Measurements from ENCODE around the gene ZDHHC11B. TPM values are rescaled to one million over a fixed set of nuclear protein-coding genes. Genes with fewer than 3 reads are reported as not detected.
"Not testable (repeated sequence)": the region's sequence is repeated elsewhere in the genome, so short reads cannot be mapped to it uniquely, and the experiment has no call there.

Gene ZDHHC11B
- total RNA-seq, 1 experiment from 2014 or later, result 0.40 TPM

GRCh38 chr5:801472-801871 lies 16.9 kb upstream of the ZDHHC11B start:
- H3K9ac ChIP-seq (ENCODE audit: low read length), result no peak overlapping the region
- H3K9me2 ChIP-seq (replicated peaks; ENCODE audit: low read length), result no peaks in the 10 kb centered on the region
- no peaks in the 10 kb centered on the region for H4K20me1 ChIP-seq (ENCODE audit: low read length)
- ATAC-seq (no peak), DNase-seq (no peak)
- H3K9me3 ChIP-seq (ENCODE audit: low read length), result no peaks in the 10 kb centered on the region
- H3K4me2 ChIP-seq (ENCODE audit: low read length), result no peak overlapping the region
- no peaks in the 10 kb centered on the region for H3K4me1 ChIP-seq (ENCODE audit: insufficient read depth, low read length)
- no peaks in the 10 kb centered on the region for H3K36me3 ChIP-seq (ENCODE audit: low read depth, low read length)
- H3K4me3 ChIP-seq (ENCODE audit: low read length), result no peak overlapping the region
- no peaks in the 10 kb centered on the region for H3K27me3 ChIP-seq (ENCODE audit: low read length)
- CTCF ChIA-PET, result no interaction called here
- no peaks in the 10 kb centered on the region for H3K79me2 ChIP-seq (ENCODE audit: low read length)
- no peak overlapping the region for H2AFZ ChIP-seq (ENCODE audit: low read length)
- H3K27ac ChIP-seq (ENCODE audit: low read length), result no peak overlapping the region
- intact Hi-C loops (cut with micrococcal nuclease), result no loop called here
- TF ChIP-seq EZH2 (IDR thresholded peaks at IDR 0.05; ENCODE audit: low read length, unreplicated experiment), result no peak
- TF ChIP-seq, protein P1, sequence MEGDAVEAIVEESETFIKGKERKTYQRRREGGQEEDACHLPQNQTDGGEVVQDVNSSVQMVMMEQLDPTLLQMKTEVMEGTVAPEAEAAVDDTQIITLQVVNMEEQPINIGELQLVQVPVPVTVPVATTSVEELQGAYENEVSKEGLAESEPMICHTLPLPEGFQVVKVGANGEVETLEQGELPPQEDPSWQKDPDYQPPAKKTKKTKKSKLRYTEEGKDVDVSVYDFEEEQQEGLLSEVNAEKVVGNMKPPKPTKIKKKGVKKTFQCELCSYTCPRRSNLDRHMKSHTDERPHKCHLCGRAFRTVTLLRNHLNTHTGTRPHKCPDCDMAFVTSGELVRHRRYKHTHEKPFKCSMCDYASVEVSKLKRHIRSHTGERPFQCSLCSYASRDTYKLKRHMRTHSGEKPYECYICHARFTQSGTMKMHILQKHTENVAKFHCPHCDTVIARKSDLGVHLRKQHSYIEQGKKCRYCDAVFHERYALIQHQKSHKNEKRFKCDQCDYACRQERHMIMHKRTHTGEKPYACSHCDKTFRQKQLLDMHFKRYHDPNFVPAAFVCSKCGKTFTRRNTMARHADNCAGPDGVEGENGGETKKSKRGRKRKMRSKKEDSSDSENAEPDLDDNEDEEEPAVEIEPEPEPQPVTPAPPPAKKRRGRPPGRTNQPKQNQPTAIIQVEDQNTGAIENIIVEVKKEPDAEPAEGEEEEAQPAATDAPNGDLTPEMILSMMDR (conservative IDR thresholded peaks at IDR 0.05; ENCODE audit: low read depth, low read length), result no peak
- TF ChIP-seq EZH2phosphoT487 (IDR thresholded peaks at IDR 0.05; ENCODE audit: borderline replicate concordance, low read length), result no peak
- no TSS peak for BruUV-seq (replicated peaks)
- H3F3A ChIP-seq (ENCODE audit: low read length, unreplicated experiment), result no peaks in the 10 kb centered on the region
- POLR2A ChIA-PET (ENCODE audit: unreplicated experiment), result no interaction called here

- H3K79me2 ChIP-seq (ENCODE audit: low read length); H2AFZ ChIP-seq (ENCODE audit: low read length); H3K9ac ChIP-seq (ENCODE audit: low read length); CTCF ChIA-PET; BruUV-seq (replicated peaks); H3K9me3 ChIP-seq (ENCODE audit: low read length); H3F3A ChIP-seq (ENCODE audit: low read length, unreplicated experiment); H3K36me3 ChIP-seq (ENCODE audit: low read depth, low read length); intact Hi-C loops (cut with micrococcal nuclease); H3K4me2 ChIP-seq (ENCODE audit: low read length); ATAC-seq; DNase-seq; H3K4me1 ChIP-seq (ENCODE audit: insufficient read depth, low read length); H3K9me2 ChIP-seq (replicated peaks; ENCODE audit: low read length); H3K4me3 ChIP-seq (ENCODE audit: low read length); H3K27ac ChIP-seq (ENCODE audit: low read length); POLR2A ChIA-PET (ENCODE audit: unreplicated experiment); H3K27me3 ChIP-seq (ENCODE audit: low read length); H4K20me1 ChIP-seq (ENCODE audit: low read length): not testable (repeated sequence)
These were observed 16.5 kb upstream of the ZDHHC11B start for GRCh38 chr5:801055-801454.

- BruUV-seq (replicated peaks); POLR2A ChIA-PET (ENCODE audit: unreplicated experiment): not testable (repeated sequence)
These were observed 14.1 kb upstream of the ZDHHC11B start for GRCh38 chr5:798505-799138.

GRCh38 chr5:797986-798385 lies 13.5 kb upstream of the ZDHHC11B start:
- H3K9me3 ChIP-seq (ENCODE audit: low read length); ATAC-seq; BruUV-seq (replicated peaks); intact Hi-C loops (cut with micrococcal nuclease); H2AFZ ChIP-seq (ENCODE audit: low read length); H3K4me3 ChIP-seq (ENCODE audit: low read length); CTCF ChIA-PET; H3K9me2 ChIP-seq (replicated peaks; ENCODE audit: low read length); H3K9ac ChIP-seq (ENCODE audit: low read length); POLR2A ChIA-PET (ENCODE audit: unreplicated experiment); H3F3A ChIP-seq (ENCODE audit: low read length, unreplicated experiment); H3K27ac ChIP-seq (ENCODE audit: low read length); H3K27me3 ChIP-seq (ENCODE audit: low read length); H3K4me2 ChIP-seq (ENCODE audit: low read length); H3K4me1 ChIP-seq (ENCODE audit: insufficient read depth, low read length); DNase-seq; H3K79me2 ChIP-seq (ENCODE audit: low read length); H3K36me3 ChIP-seq (ENCODE audit: low read depth, low read length); H4K20me1 ChIP-seq (ENCODE audit: low read length): not testable (repeated sequence)

More at GRCh38 chr5:798505-799138, 14.1 kb upstream of the ZDHHC11B start:
- H3K79me2 ChIP-seq (ENCODE audit: low read length); intact Hi-C loops (cut with micrococcal nuclease); H3K36me3 ChIP-seq (ENCODE audit: low read depth, low read length); H3K27ac ChIP-seq (ENCODE audit: low read length); H3K9me3 ChIP-seq (ENCODE audit: low read length); H3F3A ChIP-seq (ENCODE audit: low read length, unreplicated experiment); CTCF ChIA-PET; H3K4me3 ChIP-seq (ENCODE audit: low read length); H3K4me1 ChIP-seq (ENCODE audit: insufficient read depth, low read length); H2AFZ ChIP-seq (ENCODE audit: low read length); ATAC-seq; H3K9ac ChIP-seq (ENCODE audit: low read length); H3K9me2 ChIP-seq (replicated peaks; ENCODE audit: low read length); H3K4me2 ChIP-seq (ENCODE audit: low read length); DNase-seq; H4K20me1 ChIP-seq (ENCODE audit: low read length); H3K27me3 ChIP-seq (ENCODE audit: low read length): not testable (repeated sequence)

DNA sequence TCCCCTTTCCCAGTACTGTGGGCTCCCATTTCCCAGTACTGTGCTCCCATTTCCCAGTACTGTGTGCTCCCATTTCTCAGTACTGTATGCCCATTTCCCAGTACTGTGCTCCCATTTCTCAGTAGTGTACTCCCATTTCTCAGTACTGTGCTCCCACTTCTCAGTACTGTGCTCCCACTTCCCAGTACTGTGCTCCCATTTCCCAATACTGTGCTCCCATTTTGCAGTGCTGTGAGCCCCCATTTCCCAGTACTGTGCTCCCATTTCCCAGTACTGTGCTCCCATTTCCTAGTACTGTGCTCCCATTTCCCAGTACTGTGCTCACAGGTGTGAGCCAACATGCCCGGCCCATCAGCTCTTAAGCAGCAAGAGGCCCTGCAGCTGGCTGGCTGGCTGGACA lies 11.3 kb upstream of the ZDHHC11B start:
- H3K27ac ChIP-seq (ENCODE audit: low read length); ATAC-seq; POLR2A ChIA-PET (ENCODE audit: unreplicated experiment); H3F3A ChIP-seq (ENCODE audit: low read length, unreplicated experiment); DNase-seq; H3K4me2 ChIP-seq (ENCODE audit: low read length); H3K4me1 ChIP-seq (ENCODE audit: insufficient read depth, low read length); H3K9me3 ChIP-seq (ENCODE audit: low read length); BruUV-seq (replicated peaks); H3K79me2 ChIP-seq (ENCODE audit: low read length); H2AFZ ChIP-seq (ENCODE audit: low read length); H3K4me3 ChIP-seq (ENCODE audit: low read length); H3K27me3 ChIP-seq (ENCODE audit: low read length); H4K20me1 ChIP-seq (ENCODE audit: low read length); CTCF ChIA-PET; H3K9me2 ChIP-seq (replicated peaks; ENCODE audit: low read length); H3K9ac ChIP-seq (ENCODE audit: low read length); intact Hi-C loops (cut with micrococcal nuclease); H3K36me3 ChIP-seq (ENCODE audit: low read depth, low read length): not testable (repeated sequence)

DNA sequence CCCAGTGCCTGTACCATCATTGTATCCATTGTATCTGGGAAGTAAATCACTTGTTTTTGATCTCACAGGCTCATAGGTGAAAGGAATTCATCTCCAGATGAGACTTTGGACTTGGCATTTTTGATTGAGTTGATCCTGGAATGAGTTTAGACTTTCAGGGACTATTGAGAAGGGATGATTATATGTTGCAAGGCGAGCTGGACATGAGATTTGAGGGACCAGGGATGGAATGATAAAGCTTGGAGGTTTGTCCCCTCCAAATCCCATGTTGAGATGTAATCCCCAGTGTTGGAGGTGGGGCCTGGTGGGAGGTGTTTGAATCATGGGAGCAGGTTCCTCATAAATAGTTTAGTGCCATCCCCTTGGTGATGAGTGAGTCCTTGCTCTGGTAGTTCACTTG lies 10.4 kb upstream of the ZDHHC11B start:
- H3K9me2 ChIP-seq (replicated peaks; ENCODE audit: low read length); H3K9ac ChIP-seq (ENCODE audit: low read length); DNase-seq; ATAC-seq; POLR2A ChIA-PET (ENCODE audit: unreplicated experiment); H3K4me3 ChIP-seq (ENCODE audit: low read length); CTCF ChIA-PET; H3K4me2 ChIP-seq (ENCODE audit: low read length); H2AFZ ChIP-seq (ENCODE audit: low read length); H3K27me3 ChIP-seq (ENCODE audit: low read length); H3K4me1 ChIP-seq (ENCODE audit: insufficient read depth, low read length); H3F3A ChIP-seq (ENCODE audit: low read length, unreplicated experiment); BruUV-seq (replicated peaks); H3K79me2 ChIP-seq (ENCODE audit: low read length); H3K9me3 ChIP-seq (ENCODE audit: low read length); H4K20me1 ChIP-seq (ENCODE audit: low read length); H3K36me3 ChIP-seq (ENCODE audit: low read depth, low read length); intact Hi-C loops (cut with micrococcal nuclease); H3K27ac ChIP-seq (ENCODE audit: low read length): not testable (repeated sequence)
